Hippocampal formation (tissue), 2 donors: ENCODE results near the gene BAG5.

ENCODE experiments used
- DNase-seq, 2 donors: peaks; one replicate each; lab custom pipeline; 2025; lab: John Stamatoyannopoulos, UW

Gene BAG5

DNA sequence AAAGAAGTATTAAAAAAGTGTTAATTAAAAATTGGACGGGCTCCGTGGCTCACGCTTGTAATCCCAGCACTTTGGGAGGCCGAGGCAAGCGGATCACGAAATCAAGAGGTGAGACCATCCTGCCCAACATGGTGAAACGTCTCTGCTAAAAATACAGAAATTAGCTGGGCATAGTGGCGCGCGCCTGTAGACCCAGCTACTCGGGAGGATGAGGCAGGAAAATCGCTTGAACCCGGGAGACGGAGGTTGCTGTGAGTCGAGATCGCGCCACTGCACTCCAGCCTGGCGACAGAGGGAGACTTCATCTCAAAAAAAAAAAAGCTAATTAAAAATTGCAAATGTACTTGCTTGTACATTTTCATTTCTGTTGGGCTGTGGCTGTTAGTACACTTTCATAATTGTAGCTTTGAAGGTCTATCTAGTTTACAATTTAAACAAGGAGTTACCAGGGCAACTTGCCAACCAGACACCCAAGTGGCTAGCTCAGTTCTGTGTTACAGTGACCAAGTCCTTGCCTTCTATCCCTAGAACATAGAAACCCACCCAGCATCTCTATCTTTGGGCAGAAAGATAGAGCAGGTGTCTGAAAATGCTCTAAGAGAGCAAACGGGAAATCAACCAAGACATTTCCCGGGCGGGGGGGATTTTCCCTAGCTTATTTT lies 1.5 kb upstream of the BAG5 start:
- no peak for DNase-seq

DNA sequence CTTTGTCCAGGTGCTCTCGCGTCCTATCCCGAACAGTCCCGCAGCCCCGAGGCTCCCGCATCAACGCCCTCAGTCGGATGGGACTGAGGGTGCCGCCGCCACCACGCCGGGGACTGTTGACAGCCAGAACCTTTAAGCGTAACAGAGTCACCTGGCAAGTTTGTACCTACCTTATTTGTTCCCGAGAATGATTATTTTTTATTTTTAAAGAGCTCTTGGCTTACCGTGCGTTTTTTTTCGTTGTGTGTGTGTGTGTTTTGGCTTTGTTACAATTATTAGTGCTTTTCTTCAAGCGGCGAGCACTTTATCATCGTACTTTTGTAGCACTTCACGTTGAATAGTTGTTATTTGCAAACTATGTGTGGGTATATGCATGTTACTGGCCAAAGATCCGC lies 766 bp upstream of the BAG5 start:
- DNase-seq: no peak

DNA sequence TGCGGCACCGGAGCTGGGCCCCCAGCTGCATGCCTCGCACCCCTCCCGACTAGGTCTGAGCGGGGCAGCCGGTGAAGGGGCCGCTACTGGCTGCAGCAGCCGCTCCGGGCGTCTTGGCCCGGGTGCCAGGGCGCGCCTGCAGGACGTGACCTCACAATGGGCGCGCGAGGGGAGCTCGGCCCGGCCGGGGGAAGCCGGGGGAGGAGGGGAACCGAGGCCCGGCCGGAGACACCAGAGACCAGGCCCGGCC lies 353 bp downstream of the BAG5 start:
- DNase-seq: no peak

DNA sequence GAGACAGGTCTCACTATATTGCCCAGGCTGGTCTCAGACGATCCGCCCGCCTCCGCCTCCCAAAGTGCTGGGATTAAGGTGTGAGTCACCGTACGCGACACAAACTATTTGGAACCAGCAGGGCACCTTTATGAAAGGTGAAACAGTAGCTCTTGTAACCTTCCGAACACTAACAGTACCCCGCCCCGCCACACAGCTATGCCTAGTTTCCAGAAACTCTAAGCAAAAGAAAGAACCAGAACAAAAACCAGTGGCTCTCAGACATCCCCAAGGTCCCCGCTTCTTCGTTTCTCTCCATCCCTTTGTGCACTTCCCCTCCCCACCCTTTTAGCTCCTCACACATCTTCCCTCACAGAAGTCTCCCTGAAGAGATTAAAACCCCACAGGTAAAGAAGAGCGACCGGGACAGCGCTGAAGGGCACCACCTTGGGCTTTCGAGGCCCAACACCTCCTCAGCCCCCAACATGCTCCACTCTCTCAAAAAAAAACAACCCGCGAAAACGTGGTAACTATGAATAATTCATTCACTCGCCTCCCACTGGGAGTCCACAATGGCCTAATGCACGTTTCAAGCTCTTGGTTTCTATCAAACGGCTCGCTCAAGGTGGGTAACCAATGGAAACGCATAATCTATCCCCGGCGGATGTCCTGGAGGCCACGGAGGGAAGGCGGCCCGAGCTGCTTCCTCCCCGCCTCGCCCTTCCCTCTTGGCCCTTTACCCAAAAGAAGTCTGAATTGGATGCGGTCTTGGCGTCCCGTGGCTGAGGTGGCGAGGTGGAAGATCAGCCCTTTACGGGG lies 877 bp downstream of the BAG5 start:
- DNase-seq: no peak

DNA sequence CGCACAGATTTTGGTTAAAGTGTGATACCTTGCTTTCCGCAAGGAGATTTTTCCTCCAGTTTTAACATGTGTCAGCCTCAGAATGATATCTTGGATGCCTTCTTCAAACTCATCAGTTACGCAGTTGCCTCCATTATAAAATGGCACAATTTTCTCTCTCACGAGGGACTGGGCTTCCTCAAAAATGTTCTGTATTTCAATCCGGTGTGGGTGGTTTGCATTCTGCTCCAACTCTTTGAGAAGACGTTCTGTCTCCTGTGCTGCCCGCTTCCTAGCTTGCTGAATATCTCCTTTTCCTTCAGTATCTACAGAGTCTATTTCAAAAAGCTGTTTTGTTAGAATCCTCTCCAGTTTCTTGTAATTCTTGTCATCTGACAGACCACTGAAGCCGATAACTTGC lies 1.8 kb downstream of the BAG5 start:
- DNase-seq: no peak

DNA sequence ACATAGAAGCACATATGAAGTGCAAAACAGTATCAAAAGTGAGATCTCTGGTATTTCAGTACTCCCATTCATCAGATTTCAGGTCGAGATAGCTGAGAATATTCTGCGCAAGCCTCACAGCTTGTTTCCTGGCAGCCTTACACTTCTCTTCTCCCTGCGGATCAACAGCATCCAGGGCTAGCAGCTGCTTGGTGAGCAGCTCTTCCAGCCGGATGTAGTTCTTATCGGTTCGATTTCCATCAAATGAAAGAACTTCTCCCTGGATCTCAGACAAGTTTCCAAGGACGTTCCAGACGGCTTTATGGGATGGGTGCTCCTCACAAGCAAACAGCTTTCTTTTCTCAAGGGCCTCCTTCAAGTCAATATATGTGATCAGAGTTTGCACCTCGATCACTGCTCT lies 2.7 kb downstream of the BAG5 start:
- no peak for DNase-seq

DNA sequence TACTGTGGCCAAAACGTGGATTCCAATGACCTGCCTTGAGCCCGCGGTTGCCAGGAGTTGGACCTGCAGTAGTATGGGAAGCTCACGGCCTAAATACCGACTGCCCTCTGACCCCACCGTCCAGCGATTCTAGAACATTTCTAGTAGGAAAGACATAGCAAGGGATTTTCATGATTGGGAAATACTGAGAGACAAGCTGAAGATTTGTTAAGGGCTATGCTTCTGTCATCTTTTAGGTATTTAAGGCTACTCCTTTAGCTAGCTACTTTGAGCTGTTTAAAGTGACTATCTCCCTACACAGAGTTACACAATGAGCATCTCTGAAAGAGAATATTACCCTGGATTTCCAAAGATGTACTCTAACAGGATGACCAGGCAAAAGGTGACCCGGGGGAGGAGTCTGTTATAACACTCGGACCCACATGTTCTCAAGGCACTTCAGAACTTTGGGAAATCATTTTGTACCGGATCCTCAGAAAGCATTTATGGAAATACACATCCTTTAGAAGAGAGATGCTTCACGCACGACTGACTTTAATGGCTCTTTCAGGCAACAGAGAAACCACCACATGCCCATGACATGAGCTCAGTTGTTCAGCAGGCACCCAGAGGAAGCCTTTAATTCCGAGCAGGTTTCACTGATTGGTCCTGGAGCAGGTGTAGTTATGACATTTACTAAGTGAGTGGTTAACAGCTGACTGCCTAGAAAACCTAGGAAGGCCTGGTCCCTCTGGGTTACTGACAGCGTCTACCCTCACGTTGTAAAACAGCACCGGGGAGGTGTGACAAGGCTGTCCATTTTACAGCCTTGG lies 4.2 kb downstream of the BAG5 start:
- no peak for DNase-seq

DNA sequence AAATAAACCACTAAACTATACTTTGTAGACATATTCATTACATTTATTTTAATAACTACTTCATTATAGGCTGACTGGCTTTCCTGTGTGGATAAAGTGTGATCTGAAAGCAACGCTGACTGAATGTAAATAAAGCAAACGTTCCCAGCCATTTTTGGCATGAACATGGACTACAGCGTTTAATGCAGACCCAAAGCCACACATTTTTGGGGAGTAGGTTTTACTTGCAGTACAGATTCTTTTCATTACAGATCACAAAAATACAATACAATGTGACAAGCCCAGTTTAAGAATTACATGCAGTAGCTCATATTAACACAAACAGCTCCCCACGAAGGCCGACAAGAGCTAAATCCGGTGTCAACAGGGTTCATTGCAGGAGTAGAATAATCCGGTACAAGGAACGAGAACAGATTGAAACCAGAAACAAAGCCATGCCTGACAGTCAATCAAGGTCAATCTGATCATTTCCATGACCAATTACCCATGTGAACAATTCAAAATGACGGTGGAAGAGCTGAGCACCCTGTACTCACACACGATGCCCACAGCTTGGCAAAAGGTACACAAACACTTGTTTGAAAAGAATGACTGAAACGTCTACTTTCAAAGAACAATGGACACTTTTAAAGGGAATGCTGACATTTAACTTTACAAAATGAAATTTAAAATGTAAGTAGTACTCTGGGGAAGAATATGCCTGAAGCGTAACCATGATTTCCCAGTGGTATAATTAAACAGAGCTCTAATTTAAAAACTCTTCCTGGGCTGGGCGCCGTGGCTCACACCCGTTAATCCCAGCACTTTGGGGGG lies 5.3 kb downstream of the BAG5 start:
- DNase-seq: no peak

DNA sequence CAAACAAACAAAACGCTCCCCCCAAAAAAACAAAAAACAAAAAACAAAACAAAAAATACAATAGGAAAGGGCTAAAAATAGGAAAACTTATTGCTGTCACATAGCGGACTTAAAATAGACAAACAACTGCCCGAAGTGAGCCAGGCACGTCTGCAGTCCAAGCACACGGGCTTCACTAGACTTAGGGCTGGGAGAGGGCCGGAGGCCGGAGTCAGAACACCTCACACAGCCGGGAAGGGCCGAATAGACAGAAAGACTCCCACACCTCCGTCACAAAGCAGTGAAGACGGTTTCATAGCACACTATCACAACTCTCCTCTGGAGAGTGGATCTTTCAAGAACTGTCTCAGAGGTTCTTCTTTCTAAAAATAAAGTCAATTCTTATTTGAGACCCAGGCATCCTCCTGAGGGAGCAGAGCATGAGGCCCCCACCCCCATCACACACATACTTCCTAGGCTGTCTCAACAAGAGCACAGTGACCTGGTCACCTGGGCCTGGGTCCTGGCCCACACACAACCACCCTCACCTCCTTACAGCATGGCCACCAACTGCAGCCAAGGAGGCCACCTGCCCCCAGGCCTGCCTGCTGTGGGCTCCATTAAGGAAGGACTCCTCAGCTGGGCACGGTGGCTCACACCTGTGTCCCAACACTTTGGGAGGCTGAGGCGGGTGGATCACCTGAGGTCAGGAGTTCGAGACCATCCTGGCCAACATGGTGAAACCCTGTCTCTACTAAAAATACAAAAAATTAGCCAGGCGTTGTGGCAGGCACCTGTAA lies 6.7 kb downstream of the BAG5 start:
- no peak for DNase-seq

DNA sequence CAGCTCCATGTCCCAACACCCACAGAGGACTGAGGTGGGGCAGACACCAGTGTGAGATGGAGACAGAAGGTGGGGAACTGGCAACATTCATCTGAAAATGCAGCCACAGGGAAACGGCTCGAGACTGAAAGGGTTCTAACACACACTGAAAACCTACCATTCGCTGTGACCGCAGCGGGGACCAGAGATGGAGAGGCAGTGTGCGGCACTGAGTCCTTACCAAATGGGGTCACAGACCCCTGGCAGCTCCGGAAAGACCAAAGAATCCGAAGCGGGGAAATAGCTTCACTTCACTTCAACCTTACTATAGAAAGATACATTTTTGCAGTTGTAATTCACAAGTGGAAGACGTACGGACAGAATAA lies 9.6 kb downstream of the BAG5 start:
- no peak for DNase-seq

DNA sequence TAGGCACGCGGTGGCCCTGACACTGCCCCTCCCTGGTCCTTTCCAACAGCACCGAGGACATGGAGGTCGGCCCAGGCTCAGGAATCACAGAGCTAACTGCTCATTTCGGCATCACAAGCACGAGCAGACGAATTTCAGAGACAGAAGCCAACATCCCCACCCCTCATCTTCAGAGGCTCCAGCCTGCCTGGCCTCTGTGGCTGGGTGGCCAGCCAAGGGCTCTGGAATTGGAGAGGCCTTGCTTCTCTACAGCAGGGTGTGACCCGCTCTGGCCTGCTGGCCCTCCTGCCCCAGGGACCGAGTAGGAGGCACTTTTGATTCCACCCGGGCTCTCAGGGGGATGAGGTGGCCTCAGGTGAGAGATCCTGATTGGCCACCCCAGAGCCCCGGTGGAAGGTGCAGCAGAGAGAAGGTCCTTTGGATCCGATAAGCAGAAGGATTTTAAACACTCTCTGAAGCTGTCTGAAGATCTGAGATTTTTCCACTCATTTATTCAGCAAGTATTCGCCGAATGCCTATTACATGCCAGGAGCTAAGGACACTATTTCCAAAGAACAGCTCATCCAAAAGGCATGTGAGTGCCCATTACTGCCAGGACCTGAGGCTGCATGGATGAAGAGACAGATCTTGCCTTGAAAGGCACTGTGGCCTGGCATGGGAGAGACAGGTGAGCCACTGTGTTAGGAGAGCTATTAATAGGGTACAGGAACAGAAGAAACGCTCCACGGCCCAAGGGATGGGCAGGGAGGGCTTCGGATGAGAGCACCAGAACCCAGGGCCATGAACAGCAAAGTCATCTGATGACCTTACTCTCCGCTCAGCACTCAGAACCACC lies 10.2 kb downstream of the BAG5 start:
- no peak for DNase-seq

DNA sequence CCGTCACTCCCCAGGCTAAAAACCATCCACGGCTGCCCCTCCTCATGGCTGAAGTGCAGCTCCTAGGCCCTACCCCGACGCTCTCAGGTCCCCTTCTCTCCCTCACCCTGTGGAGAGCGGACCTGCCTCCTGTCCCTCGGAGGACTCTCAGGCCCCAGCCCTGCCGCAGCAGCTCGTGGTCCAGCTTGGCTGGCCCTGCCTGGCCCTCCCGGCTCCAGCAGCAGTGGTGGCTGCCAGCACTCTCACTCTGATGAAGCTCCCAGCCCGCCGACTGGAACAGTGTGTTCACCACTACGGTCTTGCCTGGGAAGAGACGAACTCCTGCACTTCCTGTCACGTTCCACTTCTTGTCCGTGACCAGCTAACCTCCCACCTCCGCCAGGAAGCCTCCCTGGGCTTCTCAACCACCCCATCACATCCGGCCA lies 11.1 kb downstream of the BAG5 start:
- DNase-seq: no peak

DNA sequence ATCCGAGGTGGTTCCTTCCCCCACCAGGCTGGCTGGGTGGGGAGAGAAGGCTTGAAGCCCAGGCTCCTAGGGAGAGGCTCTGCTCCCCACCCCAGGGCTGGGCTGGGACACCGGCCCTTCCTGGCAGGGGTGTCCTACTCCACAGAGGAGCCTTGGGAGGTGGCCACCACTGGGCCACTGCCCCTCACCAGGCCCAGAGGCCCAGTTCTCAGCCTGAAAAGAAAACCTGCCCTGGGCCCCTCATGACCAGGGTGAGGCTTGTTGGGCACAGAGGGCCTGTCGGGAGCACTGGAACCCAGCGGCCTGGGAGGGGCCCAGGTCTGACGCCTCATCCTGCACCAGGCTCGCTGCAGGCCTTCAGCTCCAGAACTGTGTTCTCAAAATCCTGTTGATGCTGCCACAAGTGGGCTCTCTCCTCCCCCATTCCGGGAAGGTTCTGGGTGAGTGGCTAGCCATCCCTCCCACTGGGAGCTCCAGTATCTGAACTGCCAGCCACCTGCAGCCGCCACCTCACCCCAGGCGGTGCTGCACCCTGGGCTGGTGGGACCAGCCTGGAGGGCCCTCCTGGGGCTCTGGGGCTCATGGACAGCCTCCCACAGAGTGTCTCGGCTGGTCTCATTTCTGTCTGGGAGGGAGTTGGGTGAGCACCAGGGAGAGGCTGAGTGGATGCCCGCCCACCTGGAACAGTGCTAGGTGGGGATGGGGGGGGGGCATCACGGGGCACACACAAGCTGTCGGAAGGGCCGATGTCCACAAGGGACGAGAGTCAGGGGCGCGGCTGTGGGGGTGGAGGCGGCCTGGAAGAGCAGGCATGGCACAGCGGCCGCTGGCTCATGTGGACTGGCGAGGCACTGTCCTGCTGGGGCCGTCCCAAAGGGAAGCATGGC lies 11.8 kb downstream of the BAG5 start:
- DNase-seq: no peak

DNA sequence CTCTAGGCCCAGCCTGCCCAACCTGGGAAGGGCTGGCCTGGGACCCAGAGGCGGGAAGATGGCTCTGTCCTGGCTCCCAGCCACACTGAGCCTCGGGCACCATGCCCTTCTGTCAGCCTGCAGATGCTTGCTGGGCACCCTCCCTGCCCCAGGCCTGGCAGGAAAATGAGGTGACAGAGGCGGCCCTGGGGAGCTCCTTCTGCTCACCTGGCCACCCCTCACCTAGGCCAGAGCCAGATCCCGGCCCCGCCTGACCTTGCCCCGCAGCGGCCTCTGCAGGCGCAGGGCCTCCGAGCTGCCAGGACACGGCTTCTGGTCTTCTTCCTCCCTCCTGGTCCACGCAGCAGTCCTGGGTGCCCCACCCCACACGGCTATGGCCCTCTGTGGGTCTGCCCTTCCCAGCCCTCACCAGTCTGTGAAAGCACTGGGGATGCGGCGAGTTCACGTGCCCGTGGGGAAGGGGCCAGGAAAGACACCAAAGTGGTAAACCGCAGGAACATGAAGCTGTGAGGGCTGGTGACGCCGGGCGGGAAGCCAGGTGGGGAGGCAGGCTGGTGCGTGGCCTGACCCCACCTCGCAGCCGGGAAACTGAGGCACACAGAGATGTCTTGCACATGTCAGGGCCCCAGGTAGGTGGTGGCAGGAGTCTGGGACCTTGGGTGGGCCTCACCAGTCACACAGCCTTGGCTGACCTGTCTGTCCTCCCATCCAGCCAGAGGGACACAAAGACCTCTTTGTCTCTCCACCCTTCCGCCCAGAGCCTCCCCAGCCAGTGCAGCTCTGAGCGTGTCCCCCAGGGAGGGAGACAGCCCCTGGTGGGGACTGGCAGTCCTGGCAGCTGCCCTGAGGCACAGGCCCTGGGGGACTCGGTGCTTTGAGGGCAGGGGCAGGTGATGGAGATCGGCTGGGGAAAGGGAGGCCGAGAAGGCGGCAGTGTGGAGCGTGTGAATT lies 12.8 kb downstream of the BAG5 start:
- peak; percentile 62 to 85 for DNase-seq

DNA sequence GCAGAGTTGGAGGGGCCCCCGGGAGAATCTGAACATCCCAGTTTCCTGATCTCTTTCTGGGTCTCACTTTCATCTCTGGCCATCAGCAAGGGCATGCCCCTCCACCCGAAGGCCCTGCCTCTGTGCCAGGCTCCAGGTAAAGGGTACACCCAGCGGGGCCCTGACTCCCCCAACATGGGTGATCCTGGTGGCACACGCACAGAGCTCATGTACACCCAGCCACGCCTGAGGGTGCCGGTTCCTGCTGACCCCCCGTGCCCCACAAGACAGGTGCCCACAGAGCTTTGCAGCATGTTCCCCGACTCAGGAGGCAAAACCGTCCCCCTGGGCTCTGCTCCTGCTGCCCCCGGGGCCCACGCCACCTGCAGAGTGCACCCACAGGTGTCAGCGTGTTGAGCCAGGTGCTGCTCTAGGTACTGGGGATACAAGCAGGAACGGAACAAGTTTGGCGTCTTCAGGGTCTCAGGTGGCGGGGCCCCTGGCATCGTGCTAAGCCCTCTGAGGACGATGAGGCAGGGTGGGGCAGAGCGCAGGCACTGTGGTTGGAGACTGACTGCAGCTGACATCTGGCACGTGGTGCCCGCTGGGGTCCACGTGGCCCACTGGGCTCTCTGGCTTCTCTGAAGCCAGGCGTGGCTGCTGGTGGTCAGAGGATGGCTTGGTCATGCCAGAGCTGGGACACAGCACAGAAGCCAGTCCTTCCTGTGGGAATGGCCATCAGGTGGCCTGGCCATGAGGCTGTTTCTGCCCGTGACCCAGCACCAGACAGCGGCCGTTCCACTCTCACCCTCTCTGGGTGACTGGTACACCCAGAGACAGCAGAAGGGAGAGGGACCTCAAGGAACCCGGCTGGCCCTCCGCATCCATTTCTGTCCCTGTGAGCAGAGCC lies 13.8 kb downstream of the BAG5 start:
- DNase-seq: peak in 1 of 2 donors; percentile 64

DNA sequence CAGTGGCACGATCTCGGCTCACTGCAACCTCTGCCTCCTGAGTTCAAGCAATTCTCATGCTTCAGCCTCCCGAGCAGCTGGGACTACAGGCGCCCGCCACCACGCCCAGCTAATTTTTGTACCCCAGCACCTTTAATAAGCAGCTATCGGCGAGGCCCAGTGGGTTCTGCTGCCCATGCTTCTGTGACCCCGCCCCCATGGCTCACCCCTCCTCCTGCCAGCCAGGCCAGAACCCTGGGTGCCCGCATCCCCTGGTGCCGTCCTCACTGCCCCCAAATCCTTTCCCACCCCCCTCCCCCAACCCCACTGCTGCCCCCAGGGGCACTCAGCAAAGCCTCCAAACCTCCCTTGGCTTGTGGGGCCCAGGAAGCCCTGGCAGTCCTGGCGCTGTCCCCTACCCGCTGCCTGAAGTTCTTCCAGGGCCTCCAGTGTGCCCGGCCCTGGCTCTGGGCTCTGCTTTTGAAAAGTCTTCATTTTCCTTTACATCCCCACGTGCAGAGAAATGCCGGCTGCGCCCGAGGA lies 14.5 kb downstream of the BAG5 start:
- no peak for DNase-seq

DNA sequence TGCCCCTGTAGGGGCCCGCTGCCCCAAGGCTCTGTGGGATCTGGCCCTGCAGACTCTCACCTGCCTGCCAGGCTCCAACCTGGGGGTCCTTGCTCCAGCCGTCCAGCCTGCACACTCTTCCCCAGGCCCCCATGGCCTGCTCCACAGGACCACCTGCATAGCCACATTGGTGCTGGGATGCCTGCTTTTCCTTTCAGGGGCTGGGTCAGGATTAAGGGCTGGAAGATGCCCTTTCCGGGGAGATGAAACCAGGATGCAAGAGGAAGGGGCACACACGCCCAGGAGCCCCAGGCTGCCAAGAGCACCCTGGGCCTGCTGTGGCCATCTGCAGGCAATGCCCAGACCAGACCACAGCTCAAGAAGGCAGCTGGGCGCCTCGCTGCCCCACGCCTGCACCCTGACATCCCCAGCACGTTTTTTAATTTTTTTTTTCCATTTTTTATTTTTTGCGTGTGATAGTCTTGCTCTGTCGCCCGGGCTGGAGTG lies 15.0 kb downstream of the BAG5 start:
- no peak for DNase-seq
